ENCODE measurements around the gene HNRNPA2B1.
"Not testable (repeated sequence)": the region's sequence is repeated elsewhere in the genome, so short reads cannot be mapped to it uniquely, and the experiment has no call there.

HNRNPA2B1 gene

GRCh38 chr7:26151096-26151495, 49.5 kb downstream of the HNRNPA2B1 start:
- peak overlapping the region; percentile 81 for H3K4me3 ChIP-seq (ENCODE audit: low read length)

GRCh38 chr7:26149391-26149977, 51.1 kb downstream of the HNRNPA2B1 start:
- Histone ChIP-seq H2AFZ (ENCODE audit: low read depth, low read length) (no peak overlapping the region), H3K27ac (ENCODE audit: low read length) (no peak overlapping the region), H3K9me3 (ENCODE audit: insufficient read depth, low read length) (no peaks in the 10 kb centered on the region), H3K4me2 (ENCODE audit: low read length) (no peak overlapping the region), H3K9ac (ENCODE audit: low read length) (no peak overlapping the region), H3K4me1 (ENCODE audit: low read length) (peaks cover 11% of the 10 kb centered on the region), H3K27me3 (ENCODE audit: low read depth, low read length) (no peaks in the 10 kb centered on the region), H3K36me3 (replicated peaks; ENCODE audit: low read depth, low read length) (no peaks in the 10 kb centered on the region), H4K20me1 (ENCODE audit: insufficient read depth, low read length) (no peaks in the 10 kb centered on the region), H3K4me3 (ENCODE audit: low read length) (no peak overlapping the region), H3K79me2 (ENCODE audit: low read length) (peaks cover 24% of the 10 kb centered on the region)
- TF ChIP-seq CTCF (IDR thresholded peaks at IDR 0.05; ENCODE audit: low read depth, low read length) (no peak), EZH2phosphoT487 (IDR thresholded peaks at IDR 0.05; ENCODE audit: low read depth) (no peak)

More at GRCh38 chr7:26151096-26151495, 49.5 kb downstream of the HNRNPA2B1 start:
- Histone ChIP-seq H3K9me3 (ENCODE audit: insufficient read depth, low read length) (no peaks in the 10 kb centered on the region), H3K27ac (ENCODE audit: low read length) (no peak overlapping the region), H3K27me3 (ENCODE audit: low read depth, low read length) (no peaks in the 10 kb centered on the region), H2AFZ (ENCODE audit: low read depth, low read length) (no peak overlapping the region), H3K36me3 (replicated peaks; ENCODE audit: low read depth, low read length) (no peaks in the 10 kb centered on the region), H3K9ac (ENCODE audit: low read length) (peak overlapping the region; percentile 87), H4K20me1 (ENCODE audit: insufficient read depth, low read length) (no peaks in the 10 kb centered on the region), H3K79me2 (ENCODE audit: low read length) (peaks cover 40% of the 10 kb centered on the region), H3K4me2 (ENCODE audit: low read length) (peak overlapping the region; percentile 92), H3K4me1 (ENCODE audit: low read length) (peaks cover 28% of the 10 kb centered on the region)
- no peak for TF ChIP-seq CTCF (IDR thresholded peaks at IDR 0.05; ENCODE audit: low read depth, low read length)
- TF ChIP-seq EZH2phosphoT487 (IDR thresholded peaks at IDR 0.05; ENCODE audit: low read depth), result no peak

- not testable (repeated sequence) for H3K9me3 ChIP-seq (ENCODE audit: insufficient read depth, low read length); H3K27ac ChIP-seq (ENCODE audit: low read length); H4K20me1 ChIP-seq (ENCODE audit: insufficient read depth, low read length); H3K4me2 ChIP-seq (ENCODE audit: low read length); H2AFZ ChIP-seq (ENCODE audit: low read depth, low read length); H3K4me3 ChIP-seq (ENCODE audit: low read length); H3K36me3 ChIP-seq (replicated peaks; ENCODE audit: low read depth, low read length); H3K9ac ChIP-seq (ENCODE audit: low read length); H3K4me1 ChIP-seq (ENCODE audit: low read length); H3K27me3 ChIP-seq (ENCODE audit: low read depth, low read length)
- H3K79me2 ChIP-seq (ENCODE audit: low read length), result peaks cover 12% of the 10 kb centered on the region
Observed at GRCh38 chr7:26148307-26148700, 52.2 kb downstream of the HNRNPA2B1 start.

- H4K20me1 ChIP-seq (ENCODE audit: insufficient read depth, low read length); H3K9ac ChIP-seq (ENCODE audit: low read length): not testable (repeated sequence)
Observed at GRCh38 chr7:26147646-26148306, 52.8 kb downstream of the HNRNPA2B1 start.

GRCh38 chr7:26147030-26147429, 53.5 kb downstream of the HNRNPA2B1 start:
- Histone ChIP-seq H3K27ac (ENCODE audit: low read length) (no peak overlapping the region), H3K36me3 (replicated peaks; ENCODE audit: low read depth, low read length) (no peaks in the 10 kb centered on the region), H3K9me3 (ENCODE audit: insufficient read depth, low read length) (no peaks in the 10 kb centered on the region), H3K4me2 (ENCODE audit: low read length) (no peak overlapping the region), H3K4me1 (ENCODE audit: low read length) (peaks cover 7% of the 10 kb centered on the region), H3K9ac (ENCODE audit: low read length) (no peak overlapping the region), H2AFZ (ENCODE audit: low read depth, low read length) (no peak overlapping the region), H3K79me2 (ENCODE audit: low read length) (no peaks in the 10 kb centered on the region; the same call in 1 of the 2 replicates), H3K4me3 (ENCODE audit: low read length) (no peak overlapping the region), H4K20me1 (ENCODE audit: insufficient read depth, low read length) (no peaks in the 10 kb centered on the region), H3K27me3 (ENCODE audit: low read depth, low read length) (no peaks in the 10 kb centered on the region)
- TF ChIP-seq CTCF (IDR thresholded peaks at IDR 0.05; ENCODE audit: low read depth, low read length), result no peak
- no peak for TF ChIP-seq EZH2phosphoT487 (IDR thresholded peaks at IDR 0.05; ENCODE audit: low read depth)

More at GRCh38 chr7:26147646-26148306, 52.8 kb downstream of the HNRNPA2B1 start:
- not testable (repeated sequence) for H3K27ac ChIP-seq (ENCODE audit: low read length); H3K9me3 ChIP-seq (ENCODE audit: insufficient read depth, low read length); H3K36me3 ChIP-seq (replicated peaks; ENCODE audit: low read depth, low read length); H3K4me1 ChIP-seq (ENCODE audit: low read length); H3K27me3 ChIP-seq (ENCODE audit: low read depth, low read length); H3K79me2 ChIP-seq (ENCODE audit: low read length); H3K4me2 ChIP-seq (ENCODE audit: low read length); H2AFZ ChIP-seq (ENCODE audit: low read depth, low read length); H3K4me3 ChIP-seq (ENCODE audit: low read length)
